PFSK-1 (cell line): ENCODE measurements around the gene HOXD10.

Experiments
- FOXP2 ChIP-seq: optimal IDR thresholded peaks from 2 replicates; pipeline ENCODE3; 2011; ENCODE audit warnings: borderline replicate concordance, control low read depth, inconsistent platforms; ENCODE audit not compliant: insufficient read depth; ENCODE audit errors: extremely low read length, extremely low read depth
- POLR2AphosphoS5 ChIP-seq: IDR thresholded peaks from 2 replicates; pipeline ENCODE4 v1.6.1; 2012; ENCODE audit warnings: low read depth, mild to moderate bottlenecking, control low read depth, low read length, moderate library complexity
- REST ChIP-seq, 2 experiments: IDR thresholded peaks; 2 replicates each; pipeline versions ENCODE4 v1.6.1 to v1.8.0; 2011 to 2012; ENCODE audit warnings: low read depth in 2 of 2, low read length in 2 of 2, control low read depth in 1 of 2, inconsistent platforms in 1 of 2, mild to moderate bottlenecking in 1 of 2, moderate library complexity in 1 of 2; ENCODE audit not compliant: insufficient read depth in 1 of 2
- SIN3A ChIP-seq: IDR thresholded peaks from 2 replicates; pipeline ENCODE4 v1.6.1; 2012; ENCODE audit warnings: mild to moderate bottlenecking, low read length, moderate library complexity, borderline replicate concordance; ENCODE audit not compliant: insufficient read depth
- TAF1 ChIP-seq: IDR thresholded peaks from 2 replicates; pipeline ENCODE4 v1.6.1; 2012; ENCODE audit warnings: low read length, control low read depth, borderline replicate concordance; ENCODE audit not compliant: insufficient read depth

Gene HOXD10

GRCh38 chr2:176121190-176122051 is 4.8 kb downstream of the HOXD10 start:
- TF ChIP-seq FOXP2, result no peak
- TF ChIP-seq SIN3A, result no peak
- TF ChIP-seq TAF1, result no peak
- no peak for TF ChIP-seq POLR2AphosphoS5
- TF ChIP-seq REST (IDR thresholded peaks at IDR 0.05; ENCODE audit: insufficient read depth in 1 of 2, low read depth in 2 of 2, low read length in 2 of 2), result no peak

- TF ChIP-seq FOXP2, result no peak
- TF ChIP-seq SIN3A, result no peak
- TF ChIP-seq TAF1, result no peak
- TF ChIP-seq POLR2AphosphoS5, result no peak
- no peak for TF ChIP-seq REST (IDR thresholded peaks at IDR 0.05; ENCODE audit: insufficient read depth in 1 of 2, low read depth in 2 of 2, low read length in 2 of 2)
These were observed 5.6 kb downstream of the HOXD10 start for GRCh38 chr2:176122052-176122682.

GRCh38 chr2:176122683-176123410 is 6.3 kb downstream of the HOXD10 start, which contains the start of gene HOXD9:
Gene HOXD9, plus strand, starts transcription at chr2:176122719. Its CDS starts 50 bp downstream, at chr2:176122769.
- TF ChIP-seq POLR2AphosphoS5, result no peak
- TF ChIP-seq TAF1, result no peak
- no peak for TF ChIP-seq FOXP2
- no peak for TF ChIP-seq REST (IDR thresholded peaks at IDR 0.05; ENCODE audit: insufficient read depth in 1 of 2, low read depth in 2 of 2, low read length in 2 of 2)
- no peak for TF ChIP-seq SIN3A

DNA sequence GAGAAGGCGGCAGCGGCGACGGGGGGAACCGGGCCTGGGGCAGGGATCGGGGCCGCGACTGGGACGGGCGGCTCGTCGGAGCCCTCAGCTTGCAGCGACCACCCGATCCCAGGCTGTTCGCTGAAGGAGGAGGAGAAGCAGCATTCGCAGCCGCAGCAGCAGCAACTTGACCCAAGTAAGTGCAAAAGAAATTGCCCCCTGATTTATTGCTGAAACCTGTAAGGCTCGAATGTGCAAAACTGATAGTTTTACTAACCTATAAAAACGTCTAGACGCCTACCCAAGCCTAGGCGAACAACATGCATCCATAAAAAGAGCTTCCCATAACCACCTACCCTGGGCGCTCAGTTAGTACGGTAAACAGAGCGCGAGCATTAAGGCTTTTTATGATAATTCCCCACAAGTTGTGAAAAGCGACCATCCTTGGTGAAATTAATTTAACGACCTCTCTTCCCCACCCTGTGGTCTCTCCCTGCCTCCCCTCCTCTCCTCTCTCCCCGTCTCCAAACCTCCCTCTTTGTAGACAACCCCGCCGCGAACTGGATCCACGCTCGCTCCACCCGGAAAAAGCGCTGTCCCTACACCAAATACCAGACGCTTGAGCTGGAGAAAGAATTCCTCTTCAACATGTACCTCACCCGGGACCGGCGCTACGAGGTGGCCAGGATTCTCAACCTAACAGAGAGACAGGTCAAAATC is 7.0 kb downstream of the HOXD10 start:
- TF ChIP-seq SIN3A (no peak), POLR2AphosphoS5 (no peak), TAF1 (no peak)
